HG02763 (cell line): ENCODE results near the gene MYBPC3.
A peak's percentile ranks its signal among the peaks of the same experiment; 100 is the strongest.

Experiments used
- ATAC-seq: cut with Tn5 transposase; IDR thresholded peaks from one replicate; pipeline ENCODE4 v1.9.1; 2021; ENCODE audit warnings: mild to moderate bottlenecking, moderate library complexity; ENCODE audit not compliant: unreplicated experiment

MYBPC3 gene

GRCh38 chr11:47352556-47352955, at the start of gene MYBPC3:
Gene MYBPC3, minus strand, starts transcription at chr11:47352702. Its CDS starts 55 bp downstream, at chr11:47352647.
- no peak for ATAC-seq

- ATAC-seq, result peak; percentile 70
Observed at GRCh38 chr11:47400768-47401279, 48.3 kb upstream of the MYBPC3 start.

GRCh38 chr11:47399860-47400767, 47.6 kb upstream of the MYBPC3 start:
- ATAC-seq, result peak; percentile 49

- no peak for ATAC-seq
Observed at GRCh38 chr11:47398551-47398950, 46.0 kb upstream of the MYBPC3 start.

GRCh38 chr11:47398011-47398410, 45.5 kb upstream of the MYBPC3 start:
- ATAC-seq, result no peak

DNA sequence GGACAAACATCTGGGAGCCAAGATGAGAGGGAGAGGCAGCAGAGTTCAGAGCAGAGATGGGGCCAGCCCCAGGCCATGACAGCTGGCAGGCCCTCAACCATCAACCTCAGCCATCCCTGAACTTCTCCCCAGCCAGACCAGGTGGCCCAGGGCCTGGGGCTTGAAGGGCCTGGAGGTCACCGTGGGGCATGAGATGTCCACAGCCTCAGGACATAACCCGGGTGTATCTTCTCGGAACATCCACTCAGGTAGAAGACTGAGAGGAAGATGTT, 43.5 kb upstream of the MYBPC3 start:
- no peak for ATAC-seq

GRCh38 chr11:47395223-47396048, 42.9 kb upstream of the MYBPC3 start:
- no peak for ATAC-seq

GRCh38 chr11:47394322-47395222, 42.1 kb upstream of the MYBPC3 start:
- no peak for ATAC-seq

DNA sequence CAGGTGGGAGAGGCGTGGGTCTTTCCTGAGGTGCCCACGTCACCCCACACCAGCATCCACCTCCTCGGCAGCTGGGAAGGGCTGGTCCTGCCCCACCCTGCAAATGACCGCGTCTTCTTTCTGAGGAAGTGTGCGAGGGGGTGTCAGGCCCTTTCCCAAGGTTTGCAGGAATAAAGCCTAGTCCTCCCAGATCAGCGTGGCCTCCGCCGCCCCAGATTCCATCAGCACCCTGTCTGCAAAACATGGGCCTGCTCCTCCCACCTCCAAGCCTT, 41.5 kb upstream of the MYBPC3 start:
- ATAC-seq, result no peak

DNA sequence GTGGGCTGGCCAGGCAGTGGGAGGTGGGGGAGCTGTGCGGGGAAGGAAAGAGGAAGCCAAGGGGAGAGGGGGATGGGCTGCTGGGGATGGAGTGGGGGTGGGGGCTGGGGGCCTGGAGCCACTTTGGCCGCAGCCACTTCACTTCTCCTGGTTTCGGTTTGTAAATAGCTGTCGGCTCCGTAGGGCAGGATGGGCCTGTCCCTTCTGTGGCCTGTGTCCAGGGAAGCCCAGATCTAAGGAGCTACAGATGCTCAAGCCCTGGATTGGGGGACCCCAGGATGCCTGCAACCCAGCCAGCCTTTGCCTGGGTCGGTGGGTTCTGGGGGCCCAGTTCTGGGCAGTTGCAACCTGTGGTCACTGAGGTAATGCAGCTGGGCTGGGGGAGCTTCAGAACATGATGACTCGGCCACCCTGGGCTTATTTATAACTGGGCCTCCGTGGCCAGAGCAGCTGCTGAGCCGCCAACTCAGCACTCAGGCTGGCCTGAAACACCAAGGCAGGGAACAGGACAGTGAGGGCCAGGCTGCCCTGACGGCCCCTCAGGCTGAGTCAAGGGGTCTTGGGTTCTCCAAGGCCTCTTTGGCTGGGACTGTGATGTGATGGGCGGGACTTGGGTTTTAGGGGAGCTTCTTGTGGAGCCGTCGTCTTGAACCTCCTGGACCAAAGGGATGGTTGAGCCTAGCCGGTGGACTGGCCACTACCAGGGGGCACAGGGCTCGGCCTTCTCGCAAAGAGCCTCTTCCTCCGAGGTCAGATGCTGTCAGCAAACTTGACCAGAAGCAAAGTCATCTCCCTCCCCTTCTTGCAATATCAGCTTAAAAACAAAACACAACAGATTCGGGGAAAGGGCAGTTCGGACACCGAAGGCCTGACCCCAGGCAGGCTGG, 40.9 kb upstream of the MYBPC3 start:
- no peak for ATAC-seq

GRCh38 chr11:47392546-47393162, 40.2 kb upstream of the MYBPC3 start:
- no peak for ATAC-seq

GRCh38 chr11:47391711-47392432, 39.4 kb upstream of the MYBPC3 start:
- ATAC-seq, result no peak

DNA sequence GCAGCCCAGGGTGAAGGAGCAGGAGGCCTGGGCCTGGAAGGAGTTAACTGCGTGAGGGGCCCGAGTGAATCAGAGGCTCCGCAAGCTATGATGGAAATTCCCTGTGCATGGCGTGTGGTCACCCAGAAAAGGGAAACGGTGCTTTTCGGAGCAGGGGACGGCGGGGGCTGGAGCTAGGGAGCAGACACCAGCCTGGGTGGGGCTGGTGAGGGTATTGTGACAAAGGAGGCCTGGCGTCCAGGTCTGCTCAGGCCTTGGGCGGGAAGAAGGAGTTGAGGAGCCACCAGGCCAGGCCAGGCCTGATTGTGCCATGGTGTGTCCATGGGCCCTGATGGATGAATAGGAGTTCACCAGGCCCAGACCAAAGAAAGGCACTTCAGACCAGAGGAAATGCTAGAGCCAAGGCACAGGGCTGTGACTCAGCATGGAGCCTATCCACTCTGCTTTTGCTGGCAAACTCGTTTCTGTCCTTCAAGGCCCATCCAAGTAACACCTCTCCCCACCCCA, 38.6 kb upstream of the MYBPC3 start:
- ATAC-seq, result no peak

DNA sequence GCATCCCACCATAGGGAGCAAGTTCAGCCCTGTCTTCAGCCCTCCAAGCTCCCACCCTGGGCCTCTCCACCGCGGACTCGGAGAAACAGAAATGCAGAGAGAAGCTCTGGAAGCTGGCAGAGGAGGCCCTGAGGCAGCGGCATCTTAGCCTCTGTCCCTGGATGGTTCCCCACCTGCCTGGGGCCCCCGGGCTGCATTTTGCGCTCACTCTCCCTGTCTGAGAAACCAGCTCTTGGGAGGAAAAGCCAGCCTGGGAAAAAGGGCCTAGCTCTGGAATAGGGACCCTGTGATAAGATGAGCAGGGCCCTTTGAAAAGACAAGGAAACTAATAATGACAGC, 37.9 kb upstream of the MYBPC3 start:
- ATAC-seq, result no peak

GRCh38 chr11:47389577-47390421, 37.3 kb upstream of the MYBPC3 start:
- ATAC-seq, result no peak

DNA sequence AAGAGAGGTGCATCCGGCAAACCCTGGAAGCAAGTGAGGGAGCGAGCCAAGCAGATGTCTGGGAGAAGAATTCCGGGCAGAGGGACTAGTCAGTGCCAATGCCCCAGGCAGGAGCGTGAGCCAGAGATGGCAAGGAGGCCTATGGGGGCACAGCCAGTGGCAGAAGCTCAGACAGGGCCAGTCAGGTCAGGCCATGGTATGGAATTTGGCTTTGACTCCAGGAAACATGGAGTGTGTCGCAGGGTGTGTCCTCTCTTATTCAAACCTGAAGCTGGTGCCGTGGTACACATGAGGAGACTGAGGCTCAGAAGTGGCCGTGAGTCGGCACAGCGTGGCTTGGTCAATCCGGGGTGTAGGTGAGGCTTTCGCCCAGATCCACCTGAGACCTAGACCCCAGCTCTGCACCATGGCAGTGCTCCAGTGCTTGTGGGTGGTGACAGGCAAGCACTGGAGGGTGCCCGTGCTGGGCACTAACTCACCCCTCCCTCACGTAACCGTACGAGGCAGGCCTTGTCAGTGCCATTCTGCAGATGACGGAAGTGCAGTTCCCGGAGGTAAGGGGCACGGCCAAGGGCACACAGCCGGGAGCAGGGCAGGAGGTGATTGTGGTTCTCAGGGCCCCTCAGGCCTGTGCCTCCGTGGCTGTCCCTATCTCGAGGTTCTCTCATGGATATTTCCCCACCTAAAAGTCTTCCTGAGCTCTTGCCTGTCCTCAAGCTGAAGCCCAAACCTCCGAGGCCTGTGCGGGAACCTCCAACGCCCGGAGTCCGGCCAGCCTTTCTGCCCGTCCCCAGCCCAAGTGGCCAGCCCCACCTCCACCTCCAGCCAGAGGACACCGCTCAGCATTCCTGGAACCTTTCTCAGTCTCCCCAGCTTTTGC, 36.4 kb upstream of the MYBPC3 start:
- ATAC-seq, result no peak
